GM21367 (cell line): ENCODE results near the gene PEX10.

Experiments used
- ATAC-seq: cut with Tn5 transposase; IDR thresholded peaks from one replicate; pipeline ENCODE4 v1.9.1; 2021; ENCODE audit not compliant: unreplicated experiment

The PEX10 gene

GRCh38 chr1:2405588-2406295 lies 6.6 kb downstream of the PEX10 start:
- no peak for ATAC-seq

- no peak for ATAC-seq
Observed at GRCh38 chr1:2404890-2405511, 7.4 kb downstream of the PEX10 start.

GRCh38 chr1:2404142-2404889 lies 8.0 kb downstream of the PEX10 start:
- ATAC-seq, result no peak

GRCh38 chr1:2403273-2403672 lies 9.1 kb downstream of the PEX10 start:
- ATAC-seq, result no peak

- ATAC-seq, result no peak
Observed at GRCh38 chr1:2402420-2402819, 9.9 kb downstream of the PEX10 start.

- no peak for ATAC-seq
Observed at GRCh38 chr1:2400950-2401649, 11.3 kb downstream of the PEX10 start.

- no peak for ATAC-seq
Observed at GRCh38 chr1:2400576-2400909, 11.8 kb downstream of the PEX10 start.

- ATAC-seq, result no peak
Observed at GRCh38 chr1:2399890-2400575, 12.3 kb downstream of the PEX10 start.

- no peak for ATAC-seq
Observed at GRCh38 chr1:2398871-2399270, 13.5 kb downstream of the PEX10 start.

- no peak for ATAC-seq
Observed at GRCh38 chr1:2397007-2397679, 15.2 kb downstream of the PEX10 start.

- no peak for ATAC-seq
Observed at GRCh38 chr1:2396476-2396875, 15.9 kb downstream of the PEX10 start.

GRCh38 chr1:2396059-2396458 lies 16.3 kb downstream of the PEX10 start:
- ATAC-seq, result no peak

GRCh38 chr1:2395245-2395644 lies 17.1 kb downstream of the PEX10 start:
- no peak for ATAC-seq

GRCh38 chr1:2394761-2395160 lies 17.6 kb downstream of the PEX10 start:
- ATAC-seq, result no peak

- no peak for ATAC-seq
Observed at GRCh38 chr1:2394220-2394619, 18.1 kb downstream of the PEX10 start.

- ATAC-seq, result no peak
Observed at GRCh38 chr1:2393471-2393877, 18.9 kb downstream of the PEX10 start.

- ATAC-seq, result no peak
Observed at GRCh38 chr1:2392686-2393085, 19.7 kb downstream of the PEX10 start.

- peak; percentile 11 for ATAC-seq
Observed at GRCh38 chr1:2391931-2392509, 20.3 kb downstream of the PEX10 start.

- ATAC-seq, result peak; percentile 81
Observed at GRCh38 chr1:2391041-2391930, 21.1 kb downstream of the PEX10 start, which contains the start of the genes MORN1 and RER1. Gene MORN1, minus strand, starts transcription at chr1:2391554. Its CDS starts 21 bp downstream, at chr1:2391533. Gene RER1, plus strand, starts transcription at chr1:2391841. Its CDS starts 3,950 bp downstream, at chr1:2395791.
